Tibial artery (tissue), 4 donors: ENCODE results near the gene LEMD1.

Source experiments
- DNase-seq, 2 donors: peaks; one replicate each; pipeline ENCODE4 v3.0.0-alpha.2; 2019
- H3K27ac ChIP-seq, 2 donors: fragments of 200-600 bp; sonication (generic) in 1 of 2; 1 replicate in 1 of 2; 2 replicates in 1 of 2; pipeline ENCODE4 v1.5.1; 2018 to 2019; ENCODE audit warnings: mild to moderate bottlenecking in 1 of 2
- H3K27me3 ChIP-seq, 2 donors: fragments of 200-600 bp; sonication (generic) in 1 of 2; one replicate each; pipeline versions ENCODE4 v1.5.1 to v1.6.0; 2016 to 2019
- H3K36me3 ChIP-seq, 3 donors: fragments of 200-600 bp; sonication (generic) in 2 of 3; one replicate each; pipeline ENCODE4 v1.5.1; 2016 to 2019; ENCODE audit warnings: mild to moderate bottlenecking in 2 of 3
- H3K4me1 ChIP-seq, 4 donors: fragments of 200-600 bp; sonication (generic) in 2 of 4; 1 replicate in 3 of 4; 2 replicates in 1 of 4; pipeline ENCODE4 v1.5.1; 2016 to 2019
- H3K4me3 ChIP-seq, 2 donors: fragments of 200-600 bp; sonication (generic) in 1 of 2; 1 replicate in 1 of 2; 2 replicates in 1 of 2; pipeline ENCODE4 v1.5.1; 2018 to 2019; ENCODE audit warnings: mild to moderate bottlenecking in 2 of 2
- H3K9me3 ChIP-seq, 3 donors: fragments of 200-600 bp; sonication (generic) in 1 of 3; one replicate each; pipeline ENCODE4 v1.5.1; 2016 to 2019
- intact Hi-C: fragments of 100-400 bp; cut with DNase I; formaldehyde crosslinking; loops from one replicate; pipeline ENCODE4 v1.15.0; 2023; ENCODE audit warnings: low total_unique reads
- TF ChIP-seq, protein P1 (sequence below), 2 experiments: fragments of 200-600 bp in 1 of 2; fragments of 450-650 bp in 1 of 2; IDR thresholded peaks; one replicate each; pipeline ENCODE4 v1.5.1; 2017 to 2019; ENCODE audit warnings: antibody characterized with exemption in 2 of 2, mild to moderate bottlenecking in 1 of 2, moderate library complexity in 1 of 2

Gene LEMD1

DNA sequence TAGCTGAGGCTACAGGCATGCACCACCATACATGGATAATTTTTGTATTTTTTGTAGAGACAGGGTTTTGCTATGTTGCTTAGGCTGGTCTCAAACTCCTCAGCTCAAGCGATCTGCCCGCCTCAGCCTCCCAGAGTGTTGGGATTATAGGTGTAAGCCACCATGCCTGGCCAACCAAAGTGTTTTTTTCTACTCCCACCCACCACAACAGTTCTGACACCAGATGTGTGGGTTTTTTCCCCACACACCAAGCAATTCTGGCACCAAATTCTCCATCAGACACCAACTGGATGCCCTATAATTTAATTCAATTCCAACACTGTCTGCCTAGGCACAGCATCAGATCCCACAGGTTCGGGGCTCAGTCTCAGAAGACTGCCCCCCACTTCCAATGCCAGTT is 44.5 kb downstream of the LEMD1 start:
- intact Hi-C loops: no loop called here
- TF ChIP-seq, protein P1, sequence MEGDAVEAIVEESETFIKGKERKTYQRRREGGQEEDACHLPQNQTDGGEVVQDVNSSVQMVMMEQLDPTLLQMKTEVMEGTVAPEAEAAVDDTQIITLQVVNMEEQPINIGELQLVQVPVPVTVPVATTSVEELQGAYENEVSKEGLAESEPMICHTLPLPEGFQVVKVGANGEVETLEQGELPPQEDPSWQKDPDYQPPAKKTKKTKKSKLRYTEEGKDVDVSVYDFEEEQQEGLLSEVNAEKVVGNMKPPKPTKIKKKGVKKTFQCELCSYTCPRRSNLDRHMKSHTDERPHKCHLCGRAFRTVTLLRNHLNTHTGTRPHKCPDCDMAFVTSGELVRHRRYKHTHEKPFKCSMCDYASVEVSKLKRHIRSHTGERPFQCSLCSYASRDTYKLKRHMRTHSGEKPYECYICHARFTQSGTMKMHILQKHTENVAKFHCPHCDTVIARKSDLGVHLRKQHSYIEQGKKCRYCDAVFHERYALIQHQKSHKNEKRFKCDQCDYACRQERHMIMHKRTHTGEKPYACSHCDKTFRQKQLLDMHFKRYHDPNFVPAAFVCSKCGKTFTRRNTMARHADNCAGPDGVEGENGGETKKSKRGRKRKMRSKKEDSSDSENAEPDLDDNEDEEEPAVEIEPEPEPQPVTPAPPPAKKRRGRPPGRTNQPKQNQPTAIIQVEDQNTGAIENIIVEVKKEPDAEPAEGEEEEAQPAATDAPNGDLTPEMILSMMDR (IDR thresholded peaks at IDR 0.05): no peak
- H3K9me3 ChIP-seq: no peaks in the 10 kb centered on the region

DNA sequence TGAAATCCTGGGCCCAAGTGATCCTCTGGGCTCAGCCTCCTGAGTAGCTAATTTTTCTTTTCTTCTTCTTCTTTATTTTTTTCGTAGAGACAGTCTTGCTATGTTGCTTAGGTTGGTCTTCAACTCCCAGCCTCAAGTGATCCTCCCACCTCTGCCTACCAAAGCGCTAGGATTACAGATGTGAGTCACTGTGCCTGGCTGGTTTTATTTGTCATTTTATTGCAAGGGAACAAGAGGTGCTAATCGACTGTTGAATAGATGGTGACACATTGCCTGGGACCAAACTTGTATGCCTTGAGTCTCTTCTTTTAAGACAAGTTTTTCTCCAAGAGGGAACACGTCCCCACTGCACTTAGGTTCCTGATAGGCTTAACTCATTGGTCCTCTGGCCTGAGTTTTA is 45.1 kb downstream of the LEMD1 start:
- no peak for DNase-seq
- TF ChIP-seq, protein P1 (IDR thresholded peaks at IDR 0.05): no peak
- Histone ChIP-seq H3K4me1 (peaks cover 0 to 34% (median 21%) of the 10 kb centered on the region in 4 donors), H3K27ac (no peak overlapping the region), H3K27me3 (peaks cover 0 to 2% of the 10 kb centered on the region in 2 donors), H3K36me3 (no peaks in the 10 kb centered on the region), H3K9me3 (no peaks in the 10 kb centered on the region), H3K4me3 (no peak overlapping the region)
- intact Hi-C loops: no loop called here

More for the DNA sequence above, 44.5 kb downstream of the LEMD1 start:
- peaks cover 0 to 28% (median 21%) of the 10 kb centered on the region in 4 donors for H3K4me1 ChIP-seq
- DNase-seq: no peak
- no peak overlapping the region for H3K27ac ChIP-seq
- H3K36me3 ChIP-seq: no peaks in the 10 kb centered on the region
- H3K27me3 ChIP-seq: peaks cover 0 to 2% of the 10 kb centered on the region in 2 donors
- H3K4me3 ChIP-seq: no peak overlapping the region

DNA sequence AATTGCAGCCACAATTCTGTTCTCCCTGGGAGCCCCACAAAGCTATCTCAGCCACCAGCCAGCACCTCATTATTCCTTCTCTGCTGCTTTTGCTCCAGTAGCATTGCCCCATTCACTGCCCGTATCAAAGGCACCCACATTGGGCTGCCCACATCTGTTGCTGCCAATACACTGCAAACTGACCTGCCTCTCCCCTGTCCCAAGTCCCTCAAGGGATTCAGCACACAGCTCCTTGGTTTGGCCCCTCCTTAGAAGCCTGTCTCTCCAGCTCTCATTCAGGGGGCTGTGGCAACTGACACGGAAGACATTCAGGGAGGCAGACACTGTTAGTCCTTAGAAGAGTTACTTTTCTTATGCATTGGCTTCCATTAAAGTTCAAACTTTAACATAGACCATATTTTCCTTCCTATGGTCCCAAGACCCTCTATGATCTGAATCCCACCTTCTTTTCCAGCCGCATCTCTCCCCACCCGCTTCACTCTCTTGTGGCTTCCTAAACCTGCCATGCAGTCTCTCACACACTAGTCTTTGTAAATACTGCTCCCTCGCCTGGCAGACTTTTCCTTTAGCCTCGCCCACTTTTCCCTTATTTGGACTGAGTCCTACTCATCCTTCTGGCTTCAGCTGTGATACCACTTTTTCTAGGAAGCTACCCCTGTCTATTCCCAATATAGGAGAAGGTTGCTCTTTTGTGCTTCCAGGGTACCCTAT is 45.9 kb downstream of the LEMD1 start:
- TF ChIP-seq, protein P1 (IDR thresholded peaks at IDR 0.05): no peak
- Histone ChIP-seq H3K9me3 (no peaks in the 10 kb centered on the region), H3K27ac (no peak overlapping the region), H3K4me3 (no peak overlapping the region), H3K36me3 (no peaks in the 10 kb centered on the region), H3K4me1 (peaks cover 0 to 34% (median 21%) of the 10 kb centered on the region in 4 donors), H3K27me3 (peaks cover 0 to 2% of the 10 kb centered on the region in 2 donors)
- intact Hi-C loops: no loop called here
- DNase-seq: no peak

DNA sequence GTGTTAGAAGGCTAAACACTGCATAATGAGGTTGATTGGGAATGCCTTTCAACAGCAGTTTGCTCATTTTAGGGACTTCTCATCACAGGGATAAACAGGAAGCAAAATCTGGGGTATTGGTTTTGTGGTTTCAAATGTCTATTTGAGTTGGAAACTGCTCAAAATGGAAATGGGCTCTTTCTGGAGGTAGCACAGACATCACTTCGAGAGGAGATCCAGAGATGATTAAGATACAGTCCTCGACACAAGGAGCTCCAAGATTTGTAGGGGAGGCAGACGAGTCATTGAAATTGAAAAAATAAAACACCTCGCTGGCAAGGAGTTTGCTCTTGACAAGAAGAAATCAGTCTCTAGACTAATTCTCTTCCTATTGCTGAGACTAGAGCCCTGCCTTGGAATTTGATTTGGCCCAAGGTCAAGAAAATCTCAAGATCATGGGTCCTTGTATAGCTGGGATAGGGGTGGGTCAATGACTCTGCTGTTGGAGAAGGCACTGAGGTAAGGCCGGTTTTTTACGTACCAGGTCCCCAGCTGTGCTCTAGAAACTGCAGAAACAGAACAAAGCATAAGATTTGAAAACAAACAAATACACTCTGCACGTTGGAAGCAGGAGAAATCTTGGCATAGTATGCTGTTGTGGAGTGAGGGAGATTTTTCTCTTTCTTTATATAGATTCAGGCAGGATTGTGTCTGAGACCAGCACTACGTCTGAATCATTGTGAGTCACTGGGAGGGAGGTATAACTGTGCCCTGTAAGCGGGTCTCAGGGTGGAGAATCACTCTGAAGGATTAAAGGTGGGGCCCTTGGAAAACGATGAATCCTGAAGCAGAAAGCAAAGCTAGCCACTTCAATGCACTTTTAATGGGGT is 47.4 kb downstream of the LEMD1 start:
- Histone ChIP-seq H3K4me1 (peaks cover 0 to 34% (median 21%) of the 10 kb centered on the region in 4 donors), H3K27ac (no peak overlapping the region), H3K27me3 (no peaks in the 10 kb centered on the region), H3K4me3 (no peak overlapping the region), H3K9me3 (no peaks in the 10 kb centered on the region), H3K36me3 (no peaks in the 10 kb centered on the region)
- TF ChIP-seq, protein P1 (IDR thresholded peaks at IDR 0.05): no peak
- no peak for DNase-seq
- intact Hi-C loops: no loop called here

DNA sequence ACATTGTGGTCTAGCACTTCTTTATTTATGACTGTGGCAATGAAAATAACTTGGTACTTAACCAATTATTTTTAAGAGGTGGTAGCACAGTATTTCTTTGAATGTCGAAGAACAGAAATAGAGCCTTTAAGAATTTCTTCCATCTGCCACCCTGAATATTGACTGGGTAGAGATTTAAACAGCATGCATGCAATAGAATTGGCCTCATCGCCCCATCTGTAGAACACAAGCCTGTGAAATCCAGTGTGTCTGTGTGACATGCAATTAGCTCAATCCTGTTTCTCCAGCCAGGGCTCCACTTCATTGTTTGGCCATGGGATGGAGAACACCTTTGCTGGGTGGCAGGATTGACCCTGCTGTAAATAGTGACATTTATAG is 48.1 kb downstream of the LEMD1 start:
- Histone ChIP-seq H3K4me1 (peaks cover 0 to 34% (median 21%) of the 10 kb centered on the region in 4 donors), H3K9me3 (no peaks in the 10 kb centered on the region), H3K4me3 (no peak overlapping the region), H3K27ac (no peak overlapping the region), H3K36me3 (no peaks in the 10 kb centered on the region), H3K27me3 (no peaks in the 10 kb centered on the region)
- intact Hi-C loops: no loop called here
- no peak for DNase-seq
- TF ChIP-seq, protein P1 (IDR thresholded peaks at IDR 0.05): no peak
